Gastrocnemius medialis (tissue), 4 donors: ENCODE data around the gene PRKCZ.

Experiments
- POLR2A ChIP-seq, 2 donors: fragments of 450-650 bp; IDR thresholded peaks; one replicate each; pipeline ENCODE4 v1.6.1; 2017; ENCODE audit warnings: antibody characterized with exemption in 2 of 2, mild to moderate bottlenecking in 2 of 2, moderate library complexity in 2 of 2
- TF ChIP-seq, protein P1 (sequence below), 5 experiments: fragments of 450-650 bp in 3 of 5; fragments of 200-600 bp in 2 of 5; sonication (generic) in 2 of 5; IDR thresholded peaks in 4 of 5; conservative IDR thresholded peaks in 1 of 5; 1 replicate in 4 of 5; 2 replicates in 1 of 5; pipeline ENCODE4 v1.5.1; 2016 to 2019; ENCODE audit warnings: antibody characterized with exemption in 5 of 5, mild to moderate bottlenecking in 3 of 5, moderate library complexity in 3 of 5

DNA sequence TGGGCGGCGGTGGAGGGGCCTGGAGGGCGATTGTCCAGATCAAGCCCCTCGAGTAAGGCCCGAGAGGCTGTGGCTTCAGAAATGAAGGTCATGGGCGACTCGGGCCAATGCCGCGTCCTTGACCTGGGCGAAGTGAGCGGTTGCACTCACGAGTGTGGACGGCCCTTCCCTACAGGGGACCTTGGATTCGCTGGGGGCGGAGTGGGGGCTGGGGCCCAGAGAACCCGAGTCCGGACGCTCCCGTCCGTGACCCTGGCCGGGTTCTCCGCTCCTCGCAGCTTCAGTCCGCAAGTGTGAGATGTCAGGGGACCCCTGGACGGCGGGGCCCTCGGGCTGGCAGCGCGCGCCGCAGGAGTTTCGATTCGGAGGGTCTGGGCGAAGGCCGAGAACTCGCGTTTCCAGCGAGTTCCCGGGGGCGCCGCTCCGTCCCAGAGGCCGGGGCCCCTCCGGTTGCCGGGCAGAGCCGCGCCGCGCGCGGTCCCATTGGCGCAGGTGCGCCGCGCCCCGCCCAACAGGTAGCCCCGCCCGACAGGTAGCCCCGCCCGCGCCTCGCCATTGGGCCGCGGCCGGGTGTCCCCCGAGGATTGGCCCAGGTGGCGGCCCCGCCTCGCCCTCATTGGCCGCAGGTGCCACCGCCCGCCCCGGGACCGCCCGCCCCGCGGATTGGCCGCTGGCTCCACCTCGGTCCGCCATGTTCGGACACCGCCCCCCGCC is at the start of gene PRKCZ:
- TF ChIP-seq, protein P1, sequence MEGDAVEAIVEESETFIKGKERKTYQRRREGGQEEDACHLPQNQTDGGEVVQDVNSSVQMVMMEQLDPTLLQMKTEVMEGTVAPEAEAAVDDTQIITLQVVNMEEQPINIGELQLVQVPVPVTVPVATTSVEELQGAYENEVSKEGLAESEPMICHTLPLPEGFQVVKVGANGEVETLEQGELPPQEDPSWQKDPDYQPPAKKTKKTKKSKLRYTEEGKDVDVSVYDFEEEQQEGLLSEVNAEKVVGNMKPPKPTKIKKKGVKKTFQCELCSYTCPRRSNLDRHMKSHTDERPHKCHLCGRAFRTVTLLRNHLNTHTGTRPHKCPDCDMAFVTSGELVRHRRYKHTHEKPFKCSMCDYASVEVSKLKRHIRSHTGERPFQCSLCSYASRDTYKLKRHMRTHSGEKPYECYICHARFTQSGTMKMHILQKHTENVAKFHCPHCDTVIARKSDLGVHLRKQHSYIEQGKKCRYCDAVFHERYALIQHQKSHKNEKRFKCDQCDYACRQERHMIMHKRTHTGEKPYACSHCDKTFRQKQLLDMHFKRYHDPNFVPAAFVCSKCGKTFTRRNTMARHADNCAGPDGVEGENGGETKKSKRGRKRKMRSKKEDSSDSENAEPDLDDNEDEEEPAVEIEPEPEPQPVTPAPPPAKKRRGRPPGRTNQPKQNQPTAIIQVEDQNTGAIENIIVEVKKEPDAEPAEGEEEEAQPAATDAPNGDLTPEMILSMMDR (IDR thresholded peaks at IDR 0.05 in 4 of 5, conservative IDR thresholded peaks at IDR 0.05 in 1 of 5) = no peak
- TF ChIP-seq POLR2A (IDR thresholded peaks at IDR 0.05) = no peak
